Loucy (cell line): ENCODE data around the gene NUP205.

Source experiments
- H2AFZ ChIP-seq: fragments of 200-600 bp; sonication (generic); 2 replicates; pipeline ENCODE4 v1.6.0; 2016; ENCODE audit warnings: antibody characterized with exemption, mild to moderate bottlenecking, low read length, moderate library complexity
- H3F3A ChIP-seq: fragments of 200-600 bp; 2 replicates; pipeline ENCODE4 v1.6.0; 2016; ENCODE audit warnings: antibody characterized with exemption, low read depth, mild to moderate bottlenecking
- H3K27me3 ChIP-seq: fragments of 200-600 bp; sonication (generic); 2 replicates; pipeline ENCODE4 v1.6.1; 2014; ENCODE audit warnings: low read length, mild to moderate bottlenecking; ENCODE audit not compliant: insufficient read depth, poor library complexity, severe bottlenecking
- H3K36me3 ChIP-seq: fragments of 200-600 bp; sonication (generic); 2 replicates; pipeline ENCODE4 v1.6.1; 2016; ENCODE audit warnings: low read length; ENCODE audit not compliant: insufficient read depth
- H3K4me1 ChIP-seq: fragments of 200-600 bp; sonication (generic); 2 replicates; pipeline ENCODE4 v1.5.1; 2014; ENCODE audit warnings: low read length, mild to moderate bottlenecking; ENCODE audit not compliant: insufficient read depth, poor library complexity, severe bottlenecking
- H3K4me2 ChIP-seq: fragments of 200-600 bp; sonication (generic); 2 replicates; pipeline ENCODE4 v1.6.0; 2014; ENCODE audit warnings: antibody characterized with exemption, low read length, low read depth, mild to moderate bottlenecking; ENCODE audit not compliant: poor library complexity, severe bottlenecking
- H3K4me3 ChIP-seq: fragments of 200-600 bp; sonication (generic); 2 replicates; pipeline ENCODE4 v1.5.1; 2014; ENCODE audit warnings: low read length, mild to moderate bottlenecking, mixed read lengths; ENCODE audit not compliant: poor library complexity, severe bottlenecking
- H3K79me2 ChIP-seq: fragments of 200-600 bp; sonication (generic); 2 replicates; pipeline ENCODE4 v1.6.1; 2014; ENCODE audit warnings: low read length; ENCODE audit not compliant: insufficient read depth
- H3K9ac ChIP-seq: fragments of 200-600 bp; sonication (generic); 2 replicates; pipeline ENCODE4 v1.6.0; 2014; ENCODE audit warnings: mild to moderate bottlenecking, low read depth, low read length, moderate library complexity; ENCODE audit not compliant: poor library complexity, severe bottlenecking
- H3K9me2 ChIP-seq: fragments of 200-600 bp; sonication (generic); replicated peaks from 2 replicates; pipeline ENCODE4 v1.6.1; 2016; ENCODE audit warnings: low read depth, low read length, mixed read lengths
- H3K9me3 ChIP-seq: fragments of 200-600 bp; sonication (generic); 2 replicates; pipeline ENCODE4 v1.6.1; 2014; ENCODE audit warnings: mild to moderate bottlenecking, antibody characterized with exemption, low read length, low read depth; ENCODE audit not compliant: insufficient read depth
- H4K20me1 ChIP-seq: fragments of 200-600 bp; sonication (generic); 2 replicates; pipeline ENCODE4 v1.6.0; 2014; ENCODE audit warnings: antibody characterized with exemption, low read length, mild to moderate bottlenecking; ENCODE audit not compliant: insufficient read depth, poor library complexity, severe bottlenecking
- EZH2phosphoT487 ChIP-seq: fragments of 200-600 bp; IDR thresholded peaks from 2 replicates; pipeline ENCODE4 v1.6.1; 2018; ENCODE audit warnings: antibody characterized with exemption, mild to moderate bottlenecking, moderate library complexity, borderline replicate concordance
- TF ChIP-seq, protein P1 (sequence below): fragments of 200-600 bp; sonication (generic); conservative IDR thresholded peaks from 2 replicates; pipeline ENCODE4 v1.5.1; 2014; ENCODE audit warnings: mild to moderate bottlenecking, antibody characterized with exemption, low read length

The NUP205 gene

GRCh38 chr7:135537905-135538304 is 19.8 kb upstream of the NUP205 start:
- H3K9me3 ChIP-seq: no peaks in the 10 kb centered on the region
- no peaks in the 10 kb centered on the region for H3K79me2 ChIP-seq
- no peak overlapping the region for H2AFZ ChIP-seq
- H3K9ac ChIP-seq: no peak overlapping the region
- H4K20me1 ChIP-seq: no peaks in the 10 kb centered on the region
- H3K27me3 ChIP-seq: no peaks in the 10 kb centered on the region
- no peaks in the 10 kb centered on the region for H3F3A ChIP-seq
- H3K36me3 ChIP-seq: no peaks in the 10 kb centered on the region
- no peaks in the 10 kb centered on the region for H3K4me1 ChIP-seq
- H3K9me2 ChIP-seq: no peaks in the 10 kb centered on the region
- TF ChIP-seq EZH2phosphoT487: no peak
- TF ChIP-seq, protein P1, sequence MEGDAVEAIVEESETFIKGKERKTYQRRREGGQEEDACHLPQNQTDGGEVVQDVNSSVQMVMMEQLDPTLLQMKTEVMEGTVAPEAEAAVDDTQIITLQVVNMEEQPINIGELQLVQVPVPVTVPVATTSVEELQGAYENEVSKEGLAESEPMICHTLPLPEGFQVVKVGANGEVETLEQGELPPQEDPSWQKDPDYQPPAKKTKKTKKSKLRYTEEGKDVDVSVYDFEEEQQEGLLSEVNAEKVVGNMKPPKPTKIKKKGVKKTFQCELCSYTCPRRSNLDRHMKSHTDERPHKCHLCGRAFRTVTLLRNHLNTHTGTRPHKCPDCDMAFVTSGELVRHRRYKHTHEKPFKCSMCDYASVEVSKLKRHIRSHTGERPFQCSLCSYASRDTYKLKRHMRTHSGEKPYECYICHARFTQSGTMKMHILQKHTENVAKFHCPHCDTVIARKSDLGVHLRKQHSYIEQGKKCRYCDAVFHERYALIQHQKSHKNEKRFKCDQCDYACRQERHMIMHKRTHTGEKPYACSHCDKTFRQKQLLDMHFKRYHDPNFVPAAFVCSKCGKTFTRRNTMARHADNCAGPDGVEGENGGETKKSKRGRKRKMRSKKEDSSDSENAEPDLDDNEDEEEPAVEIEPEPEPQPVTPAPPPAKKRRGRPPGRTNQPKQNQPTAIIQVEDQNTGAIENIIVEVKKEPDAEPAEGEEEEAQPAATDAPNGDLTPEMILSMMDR: no peak
- no peak overlapping the region for H3K4me3 ChIP-seq
- no peak overlapping the region for H3K4me2 ChIP-seq

DNA sequence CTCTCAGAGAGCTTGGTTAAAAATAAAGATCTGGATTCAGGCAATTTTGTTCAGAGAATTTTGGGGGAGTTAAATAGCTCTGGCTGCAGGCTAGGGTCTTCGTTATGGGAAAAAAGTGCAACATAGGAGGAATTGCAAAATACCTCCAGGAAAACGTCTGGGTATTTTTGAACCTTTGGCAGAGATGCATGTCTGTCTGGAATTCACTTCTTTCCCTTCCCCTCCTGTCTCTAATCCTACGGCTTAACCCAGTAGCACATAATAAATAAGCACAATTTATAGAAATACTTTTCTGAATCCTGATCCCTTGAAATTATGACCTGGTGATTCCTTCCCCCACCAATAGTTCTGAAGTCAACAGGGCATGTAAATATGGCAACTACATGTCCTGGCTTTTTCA is 19.3 kb upstream of the NUP205 start:
- no peaks in the 10 kb centered on the region for H3K9me3 ChIP-seq
- H3K36me3 ChIP-seq: no peaks in the 10 kb centered on the region
- H3K4me2 ChIP-seq: no peak overlapping the region
- H3K4me3 ChIP-seq: no peak overlapping the region
- no peak overlapping the region for H3K9ac ChIP-seq
- no peaks in the 10 kb centered on the region for H3K9me2 ChIP-seq
- no peaks in the 10 kb centered on the region for H3F3A ChIP-seq
- H3K4me1 ChIP-seq: no peaks in the 10 kb centered on the region
- H2AFZ ChIP-seq: no peak overlapping the region
- no peaks in the 10 kb centered on the region for H4K20me1 ChIP-seq
- H3K79me2 ChIP-seq: no peaks in the 10 kb centered on the region
- no peaks in the 10 kb centered on the region for H3K27me3 ChIP-seq
- no peak for TF ChIP-seq EZH2phosphoT487
- TF ChIP-seq, protein P1: no peak

GRCh38 chr7:135539629-135540028 is 18.1 kb upstream of the NUP205 start:
- H3K4me3 ChIP-seq: no peak overlapping the region
- no peak overlapping the region for H3K9ac ChIP-seq
- H3K9me3 ChIP-seq: no peaks in the 10 kb centered on the region
- H2AFZ ChIP-seq: no peak overlapping the region
- H3K79me2 ChIP-seq: no peaks in the 10 kb centered on the region
- TF ChIP-seq, protein P1: no peak
- TF ChIP-seq EZH2phosphoT487: no peak
- H3K36me3 ChIP-seq: no peaks in the 10 kb centered on the region
- no peaks in the 10 kb centered on the region for H4K20me1 ChIP-seq
- H3K27me3 ChIP-seq: no peaks in the 10 kb centered on the region
- no peaks in the 10 kb centered on the region for H3K9me2 ChIP-seq
- H3F3A ChIP-seq: no peaks in the 10 kb centered on the region
- H3K4me1 ChIP-seq: no peaks in the 10 kb centered on the region
- H3K4me2 ChIP-seq: no peak overlapping the region
